ENCODE measurements around the gene PTX4.

PTX4 gene

GRCh38 chr16:1530883-1531637 lies 42.3 kb upstream of the PTX4 start:
- no peak overlapping the region for H3K9ac ChIP-seq (ENCODE audit: low read depth, low read length)
- no peaks in the 10 kb centered on the region for H3K36me3 ChIP-seq (ENCODE audit: insufficient read depth, low read depth, low read length)

GRCh38 chr16:1530349-1530882 lies 41.7 kb upstream of the PTX4 start:
- H3K27me3 ChIP-seq (ENCODE audit: insufficient read depth, low read length): no peaks in the 10 kb centered on the region
- no peaks in the 10 kb centered on the region for H3K4me1 ChIP-seq (ENCODE audit: insufficient read depth, low read length)
- no peak overlapping the region for H3K27ac ChIP-seq (ENCODE audit: low read length)

More at GRCh38 chr16:1530883-1531637, 42.3 kb upstream of the PTX4 start:
- Histone ChIP-seq H3K27me3 (ENCODE audit: insufficient read depth, low read length) (no peaks in the 10 kb centered on the region), H3K4me3 (ENCODE audit: low read length) (no peak overlapping the region), H3K9me3 (ENCODE audit: insufficient read depth, low read depth, low read length) (no peaks in the 10 kb centered on the region), H3K4me1 (ENCODE audit: insufficient read depth, low read length) (no peaks in the 10 kb centered on the region), H3K27ac (ENCODE audit: low read length) (no peak overlapping the region)

GRCh38 chr16:1528921-1529537 lies 40.3 kb upstream of the PTX4 start:
- no peaks in the 10 kb centered on the region for H3K36me3 ChIP-seq (ENCODE audit: insufficient read depth, low read depth, low read length)
- H3K27ac ChIP-seq (ENCODE audit: low read length): no peak overlapping the region
- H3K9me3 ChIP-seq (ENCODE audit: insufficient read depth, low read depth, low read length): no peaks in the 10 kb centered on the region
- H3K4me3 ChIP-seq (ENCODE audit: low read length): no peak overlapping the region
- no peaks in the 10 kb centered on the region for H3K27me3 ChIP-seq (ENCODE audit: insufficient read depth, low read length)
- H3K4me1 ChIP-seq (ENCODE audit: insufficient read depth, low read length): no peaks in the 10 kb centered on the region
- H3K9ac ChIP-seq (ENCODE audit: low read depth, low read length): no peak overlapping the region

More at GRCh38 chr16:1530349-1530882, 41.7 kb upstream of the PTX4 start:
- H3K4me3 ChIP-seq (ENCODE audit: low read length): no peak overlapping the region
- no peaks in the 10 kb centered on the region for H3K36me3 ChIP-seq (ENCODE audit: insufficient read depth, low read depth, low read length)
- no peaks in the 10 kb centered on the region for H3K9me3 ChIP-seq (ENCODE audit: insufficient read depth, low read depth, low read length)
- H3K9ac ChIP-seq (ENCODE audit: low read depth, low read length): no peak overlapping the region

GRCh38 chr16:1527836-1528811 lies 39.4 kb upstream of the PTX4 start:
- H3K27ac ChIP-seq (ENCODE audit: low read length): no peak overlapping the region
- H3K27me3 ChIP-seq (ENCODE audit: insufficient read depth, low read length): no peaks in the 10 kb centered on the region
- no peaks in the 10 kb centered on the region for H3K9me3 ChIP-seq (ENCODE audit: insufficient read depth, low read depth, low read length)
- no peaks in the 10 kb centered on the region for H3K4me1 ChIP-seq (ENCODE audit: insufficient read depth, low read length)
- H3K9ac ChIP-seq (ENCODE audit: low read depth, low read length): no peak overlapping the region
- H3K36me3 ChIP-seq (ENCODE audit: insufficient read depth, low read depth, low read length): no peaks in the 10 kb centered on the region
- H3K4me3 ChIP-seq (ENCODE audit: low read length): no peak overlapping the region

- H3K27me3 ChIP-seq (ENCODE audit: insufficient read depth, low read length): no peaks in the 10 kb centered on the region
- H3K9me3 ChIP-seq (ENCODE audit: insufficient read depth, low read depth, low read length): no peaks in the 10 kb centered on the region
- H3K9ac ChIP-seq (ENCODE audit: low read depth, low read length): no peak overlapping the region
- no peaks in the 10 kb centered on the region for H3K4me1 ChIP-seq (ENCODE audit: insufficient read depth, low read length)
- H3K4me3 ChIP-seq (ENCODE audit: low read length): no peak overlapping the region
- H3K27ac ChIP-seq (ENCODE audit: low read length): no peak overlapping the region
- no peaks in the 10 kb centered on the region for H3K36me3 ChIP-seq (ENCODE audit: insufficient read depth, low read depth, low read length)
Measured at GRCh38 chr16:1526608-1527555, 38.1 kb upstream of the PTX4 start.

GRCh38 chr16:1525871-1526607 lies 37.3 kb upstream of the PTX4 start:
- Histone ChIP-seq H3K4me1 (ENCODE audit: insufficient read depth, low read length) (no peaks in the 10 kb centered on the region), H3K4me3 (ENCODE audit: low read length) (no peak overlapping the region), H3K36me3 (ENCODE audit: insufficient read depth, low read depth, low read length) (no peaks in the 10 kb centered on the region), H3K27me3 (ENCODE audit: insufficient read depth, low read length) (no peaks in the 10 kb centered on the region), H3K9me3 (ENCODE audit: insufficient read depth, low read depth, low read length) (no peaks in the 10 kb centered on the region), H3K27ac (ENCODE audit: low read length) (no peak overlapping the region), H3K9ac (ENCODE audit: low read depth, low read length) (no peak overlapping the region)

- no peak overlapping the region for H3K4me3 ChIP-seq (ENCODE audit: low read length)
- H3K9ac ChIP-seq (ENCODE audit: low read depth, low read length): no peak overlapping the region
- no peaks in the 10 kb centered on the region for H3K9me3 ChIP-seq (ENCODE audit: insufficient read depth, low read depth, low read length)
- no peaks in the 10 kb centered on the region for H3K36me3 ChIP-seq (ENCODE audit: insufficient read depth, low read depth, low read length)
- H3K4me1 ChIP-seq (ENCODE audit: insufficient read depth, low read length): no peaks in the 10 kb centered on the region
- H3K27ac ChIP-seq (ENCODE audit: low read length): no peak overlapping the region
- H3K27me3 ChIP-seq (ENCODE audit: insufficient read depth, low read length): no peaks in the 10 kb centered on the region
Measured at GRCh38 chr16:1524366-1524765, 35.6 kb upstream of the PTX4 start.

GRCh38 chr16:1523581-1524245 lies 35.0 kb upstream of the PTX4 start:
- no peaks in the 10 kb centered on the region for H3K36me3 ChIP-seq (ENCODE audit: insufficient read depth, low read depth, low read length)
- H3K27me3 ChIP-seq (ENCODE audit: insufficient read depth, low read length): no peaks in the 10 kb centered on the region
- H3K4me3 ChIP-seq (ENCODE audit: low read length): no peak overlapping the region

GRCh38 chr16:1520461-1520860 lies 31.7 kb upstream of the PTX4 start:
- Histone ChIP-seq H3K4me3 (ENCODE audit: low read length) (no peak overlapping the region), H3K27ac (ENCODE audit: low read length) (no peak overlapping the region), H3K4me1 (ENCODE audit: insufficient read depth, low read length) (no peaks in the 10 kb centered on the region), H3K9me3 (ENCODE audit: insufficient read depth, low read depth, low read length) (no peaks in the 10 kb centered on the region), H3K9ac (ENCODE audit: low read depth, low read length) (no peak overlapping the region), H3K27me3 (ENCODE audit: insufficient read depth, low read length) (no peaks in the 10 kb centered on the region), H3K36me3 (ENCODE audit: insufficient read depth, low read depth, low read length) (no peaks in the 10 kb centered on the region)

More at GRCh38 chr16:1523581-1524245, 35.0 kb upstream of the PTX4 start:
- Histone ChIP-seq H3K9me3 (ENCODE audit: insufficient read depth, low read depth, low read length) (no peaks in the 10 kb centered on the region), H3K27ac (ENCODE audit: low read length) (no peak overlapping the region), H3K4me1 (ENCODE audit: insufficient read depth, low read length) (no peaks in the 10 kb centered on the region), H3K9ac (ENCODE audit: low read depth, low read length) (no peak overlapping the region)

GRCh38 chr16:1519831-1520230 lies 31.1 kb upstream of the PTX4 start:
- no peaks in the 10 kb centered on the region for H3K36me3 ChIP-seq (ENCODE audit: insufficient read depth, low read depth, low read length)
- no peaks in the 10 kb centered on the region for H3K27me3 ChIP-seq (ENCODE audit: insufficient read depth, low read length)
- H3K4me1 ChIP-seq (ENCODE audit: insufficient read depth, low read length): no peaks in the 10 kb centered on the region
- no peaks in the 10 kb centered on the region for H3K9me3 ChIP-seq (ENCODE audit: insufficient read depth, low read depth, low read length)
- H3K27ac ChIP-seq (ENCODE audit: low read length): no peak overlapping the region
- no peak overlapping the region for H3K4me3 ChIP-seq (ENCODE audit: low read length)
- no peak overlapping the region for H3K9ac ChIP-seq (ENCODE audit: low read depth, low read length)
